ENCODE measurements around the gene HPCAL1.

The HPCAL1 gene

DNA sequence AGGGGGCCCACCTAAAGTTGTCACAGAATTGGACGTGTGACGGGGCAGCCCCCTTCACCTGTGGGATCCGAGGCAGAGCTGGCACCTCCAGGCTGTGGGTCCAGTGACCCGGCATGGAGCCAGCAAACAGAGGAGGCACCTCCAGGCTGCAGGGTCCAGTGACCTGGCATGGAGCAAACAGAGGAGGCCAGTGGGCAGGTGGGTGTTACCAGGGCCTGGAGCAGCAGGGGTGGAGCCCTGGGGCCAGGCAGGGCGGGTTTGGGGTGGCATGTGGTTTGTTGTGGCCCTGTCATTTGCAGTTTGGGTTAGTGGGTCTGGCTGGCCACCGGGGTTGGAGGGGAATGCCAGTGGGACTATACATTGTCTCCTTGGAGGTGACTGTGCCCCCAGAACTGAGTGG, 68.2 kb downstream of the HPCAL1 start:
- no peak for DNase-seq (ENCODE audit: low read depth in 2 of 2)

DNA sequence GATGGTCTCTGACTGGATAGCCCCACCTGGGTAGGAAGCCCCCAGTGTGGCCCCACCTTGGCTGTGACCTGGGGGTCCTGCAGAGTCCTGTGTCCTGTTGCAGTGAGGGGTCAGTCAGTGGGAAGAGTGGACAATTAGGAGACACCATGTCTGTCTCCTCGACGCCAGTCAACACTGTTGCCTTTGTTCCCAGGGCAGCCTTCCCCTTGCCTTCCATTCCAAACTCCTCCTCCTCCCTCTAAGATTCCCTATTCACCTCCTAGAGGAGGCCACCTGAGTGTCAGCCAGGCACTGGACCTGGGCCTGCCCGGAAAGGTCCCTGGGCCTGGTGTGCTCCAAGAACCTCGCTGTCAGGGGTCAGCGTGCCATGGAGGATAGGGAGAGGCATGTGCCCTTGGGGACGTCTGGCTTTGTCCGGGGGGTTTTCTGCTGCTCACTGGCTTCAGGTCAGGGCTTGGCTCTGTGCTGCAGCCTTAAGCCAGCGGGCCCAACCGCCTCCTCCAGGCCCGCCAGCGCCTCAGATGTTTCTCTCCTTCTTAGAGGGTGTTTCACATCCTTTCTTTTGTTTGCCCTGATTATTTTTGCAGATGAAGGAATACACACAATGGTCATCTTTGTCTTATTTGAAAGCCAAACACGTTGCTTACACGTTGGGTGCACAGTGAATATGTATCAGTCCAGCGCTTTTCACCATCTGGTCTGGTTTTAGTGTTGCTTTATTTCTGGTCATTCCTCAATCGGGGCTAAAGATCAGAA, 68.9 kb downstream of the HPCAL1 start:
- no peak for DNase-seq (ENCODE audit: low read depth in 2 of 2)

GRCh38 chr2:10372203-10372861, 69.6 kb downstream of the HPCAL1 start:
- DNase-seq (ENCODE audit: low read depth in 2 of 2) = no peak

GRCh38 chr2:10372862-10373240, 70.1 kb downstream of the HPCAL1 start:
- no peak for DNase-seq (ENCODE audit: low read depth in 2 of 2)

DNA sequence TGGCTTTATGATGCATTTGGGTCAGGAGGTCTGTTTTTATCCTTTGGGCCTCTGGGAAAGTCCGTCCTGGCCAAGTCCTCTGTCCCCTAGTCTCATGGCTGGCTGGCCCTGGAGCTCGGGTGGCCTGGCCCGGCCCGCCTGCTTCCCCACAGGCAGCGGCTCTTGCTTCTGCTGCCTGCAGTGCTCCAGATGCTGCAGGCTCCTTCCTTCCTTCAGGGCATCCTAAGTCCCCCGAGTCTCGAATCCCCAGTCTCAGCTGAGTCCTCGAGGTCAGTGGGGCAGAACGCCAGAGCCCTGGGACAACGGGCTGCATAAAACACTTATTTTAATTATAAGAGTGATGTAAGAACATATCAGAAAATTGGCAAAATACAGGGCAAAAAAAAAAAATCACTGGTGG, 71.2 kb downstream of the HPCAL1 start:
- no peak for DNase-seq (ENCODE audit: low read depth in 2 of 2)

- no peak for DNase-seq (ENCODE audit: low read depth in 2 of 2)
Measured at GRCh38 chr2:10374362-10374943, 71.7 kb downstream of the HPCAL1 start.

DNA sequence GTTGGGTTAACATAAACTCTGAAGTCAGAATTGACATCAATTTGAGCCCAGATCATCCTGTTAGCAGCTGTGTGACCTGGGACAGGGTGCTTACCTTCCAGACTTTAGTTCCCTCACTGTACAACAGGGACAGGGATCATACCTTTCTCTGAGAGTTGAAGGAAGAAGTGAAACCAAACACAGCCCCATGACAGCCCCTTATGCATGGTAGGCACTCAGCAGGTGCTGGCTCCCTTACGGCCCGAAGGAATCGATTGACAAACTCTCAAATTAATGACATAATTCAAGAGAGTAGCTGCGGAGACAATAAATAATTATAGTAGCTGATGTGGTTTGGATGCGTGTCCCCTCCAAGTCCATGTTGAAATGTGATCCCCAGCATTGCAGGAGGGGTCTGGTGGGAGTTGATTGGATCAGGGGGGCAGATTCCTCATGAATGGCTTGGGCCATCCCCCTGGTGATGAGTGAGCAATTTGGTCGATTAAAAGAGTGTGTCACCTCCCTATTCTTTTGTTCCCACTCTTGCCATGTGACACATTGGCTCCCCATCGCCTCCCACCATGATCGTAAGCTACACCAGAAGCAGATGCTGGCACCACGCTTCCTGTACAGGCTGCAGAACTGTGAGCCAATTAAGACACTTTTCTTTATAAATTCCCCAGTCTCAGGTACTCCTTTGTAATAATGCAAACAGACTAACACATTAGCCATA, 73.0 kb downstream of the HPCAL1 start:
- DNase-seq (ENCODE audit: low read depth in 2 of 2) = no peak

DNA sequence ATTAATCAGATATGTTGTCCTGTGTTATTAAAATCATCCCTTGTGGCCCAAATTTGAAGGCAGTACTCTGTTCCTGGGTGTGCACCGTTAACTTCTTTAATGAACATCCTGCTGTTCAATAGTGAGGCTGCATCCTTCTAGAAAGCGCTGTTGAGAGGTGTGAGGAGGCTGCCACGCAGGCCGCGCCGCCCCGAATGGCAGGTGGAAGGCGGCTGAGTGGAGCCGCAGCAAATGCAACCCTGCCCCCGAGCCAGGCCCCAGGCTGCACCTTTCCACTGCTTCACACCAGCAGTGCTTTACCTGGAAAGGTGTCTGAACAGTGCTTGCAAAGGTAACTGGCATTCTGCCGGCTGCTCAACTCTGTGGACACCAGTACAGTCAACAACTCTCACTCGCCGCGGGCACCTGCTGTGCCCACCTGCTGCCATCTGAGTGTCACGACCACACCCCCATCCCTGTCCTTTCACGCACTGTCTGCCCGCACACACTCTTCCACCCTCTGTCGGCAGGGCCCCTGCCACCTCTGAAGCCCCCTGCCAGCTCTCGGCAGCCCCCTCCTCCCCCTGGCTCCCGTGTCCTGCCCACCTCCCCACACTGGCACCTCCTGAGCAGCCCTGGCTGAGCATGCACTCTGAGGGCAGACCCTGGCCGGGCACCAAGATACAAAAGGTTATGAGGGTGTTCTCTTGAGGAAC, 74.5 kb downstream of the HPCAL1 start:
- DNase-seq (ENCODE audit: low read depth in 2 of 2) = no peak

DNA sequence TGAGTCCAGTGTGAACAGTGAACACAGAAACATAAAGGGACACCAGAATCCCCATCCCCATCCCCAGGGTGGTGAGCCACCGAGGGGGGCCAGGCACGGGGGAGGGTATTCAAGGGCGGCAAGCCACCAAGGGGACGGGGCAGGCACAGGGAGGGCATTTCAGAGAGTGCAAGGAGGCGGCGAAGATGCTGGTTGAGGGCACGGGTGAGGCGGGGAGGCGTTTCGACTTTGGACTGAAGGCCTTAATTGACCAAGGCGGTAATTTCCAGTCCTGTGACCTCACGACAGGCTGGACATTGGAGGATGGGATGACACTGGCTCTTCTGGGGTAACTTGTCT, 75.0 kb downstream of the HPCAL1 start:
- no peak for DNase-seq (ENCODE audit: low read depth in 2 of 2)

DNA sequence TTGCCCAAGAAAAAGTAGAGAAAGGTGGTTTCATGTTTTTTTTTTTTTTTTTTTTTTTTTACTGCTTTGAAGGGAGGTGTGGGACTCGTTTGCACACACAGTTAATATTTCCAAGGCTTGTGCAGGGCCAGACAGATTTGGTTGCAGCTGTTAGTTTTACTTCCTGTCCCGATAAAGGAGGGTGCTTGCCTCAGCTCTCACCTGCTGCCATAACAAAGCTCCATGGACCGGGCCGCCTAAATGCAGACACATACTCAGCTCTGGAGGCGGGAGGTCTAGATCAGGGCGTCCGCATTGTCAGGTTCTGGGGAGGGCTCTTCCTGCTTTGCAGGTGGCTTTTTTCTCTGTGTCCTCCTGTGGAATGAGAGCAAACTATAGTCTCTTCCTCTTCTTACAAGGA, 75.5 kb downstream of the HPCAL1 start:
- no peak for DNase-seq (ENCODE audit: low read depth in 2 of 2)

GRCh38 chr2:10380048-10380926, 77.6 kb downstream of the HPCAL1 start:
- DNase-seq (ENCODE audit: low read depth in 2 of 2) = no peak

GRCh38 chr2:10381997-10382353, 79.3 kb downstream of the HPCAL1 start:
- no peak for DNase-seq (ENCODE audit: low read depth in 2 of 2)

- no peak for DNase-seq (ENCODE audit: low read depth in 2 of 2)
Measured at GRCh38 chr2:10382354-10383061, 79.8 kb downstream of the HPCAL1 start.

- DNase-seq (ENCODE audit: low read depth in 2 of 2) = no peak
Measured at GRCh38 chr2:10383960-10384734, 81.4 kb downstream of the HPCAL1 start.

- DNase-seq (ENCODE audit: low read depth in 2 of 2) = no peak
Measured at GRCh38 chr2:10385501-10385900, 82.8 kb downstream of the HPCAL1 start.

DNA sequence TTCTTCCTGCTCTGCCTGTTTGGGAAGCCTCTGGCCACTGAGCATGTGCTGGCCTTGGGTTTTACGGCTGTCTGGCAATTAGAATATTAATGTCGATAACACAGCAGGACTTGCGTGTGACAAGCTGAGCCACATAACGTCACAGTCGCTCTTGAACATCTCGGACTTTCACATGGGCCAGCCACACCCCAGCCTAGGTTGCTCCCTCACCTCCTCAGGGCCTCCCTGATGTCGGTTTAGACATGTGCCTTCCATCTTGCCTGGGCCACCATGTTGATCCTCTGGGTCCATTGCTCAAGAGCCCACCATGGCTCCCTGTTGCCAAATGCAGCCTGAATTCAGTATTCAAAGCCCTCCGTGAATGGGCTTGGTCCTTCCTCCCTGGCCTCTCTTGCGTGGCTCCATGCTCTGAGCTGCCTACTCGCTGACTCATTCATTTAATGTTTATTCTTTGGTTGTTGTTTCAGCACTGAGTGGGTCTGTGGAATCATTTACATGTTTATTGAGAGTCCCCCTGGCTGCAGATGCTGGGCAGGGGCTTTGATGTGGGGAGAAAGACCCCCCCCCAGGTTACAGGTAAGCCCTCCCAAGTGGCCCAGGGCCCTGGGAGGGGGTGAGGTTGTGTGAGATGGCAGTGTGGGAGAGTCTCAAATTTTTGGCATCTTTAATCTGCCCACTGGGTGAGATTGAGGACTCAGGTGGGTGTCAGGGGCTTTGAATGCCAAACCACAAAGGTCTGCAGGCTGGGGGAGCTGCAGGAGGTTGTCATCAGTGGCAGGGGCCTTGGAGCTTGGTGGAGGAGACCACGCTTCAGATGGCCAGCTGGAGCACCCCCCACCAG, 83.4 kb downstream of the HPCAL1 start:
- no peak for DNase-seq (ENCODE audit: low read depth in 2 of 2)

DNA sequence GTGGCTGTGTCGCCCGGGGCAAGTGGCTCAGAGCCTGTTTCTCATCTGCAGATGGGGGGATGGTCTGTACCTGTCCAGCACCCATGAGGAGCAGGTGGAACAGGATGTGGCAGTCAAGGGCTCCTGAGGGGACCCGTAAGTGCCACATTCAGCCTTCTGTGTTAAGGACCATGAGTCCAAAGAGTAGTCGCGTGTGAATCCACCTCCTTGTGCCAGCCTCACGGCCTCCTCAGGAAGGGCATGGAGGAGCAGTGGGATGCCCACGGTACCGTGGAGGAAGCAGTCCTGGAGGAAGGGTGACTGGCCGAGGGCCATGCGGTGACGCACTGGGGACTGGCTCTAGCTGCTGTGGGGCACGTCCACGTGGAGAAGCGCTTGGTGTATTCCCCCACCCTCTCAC, 84.3 kb downstream of the HPCAL1 start:
- DNase-seq (ENCODE audit: low read depth in 2 of 2) = no peak

- no peak for DNase-seq (ENCODE audit: low read depth in 2 of 2)
Measured at GRCh38 chr2:10388954-10389560, 86.4 kb downstream of the HPCAL1 start.
